ENCODE data around the gene FAAP20. TPM values are rescaled to one million over a fixed set of nuclear protein-coding genes. Genes with fewer than 3 reads are reported as not detected.
A peak's percentile ranks its signal among the peaks of the same experiment; 100 is the strongest.

The FAAP20 gene
- total RNA-seq, 1 experiment from 2014 or later = 36.3 TPM

- CTCF ChIA-PET = interaction anchor here (1.0 to 1.2 kb wide), 3 partner anchors 33 to 330 kb away, joined by 4 to 6 read pairs (median 5); partner anchors contain the start of genes MORN1, PANK4 and RER1
- intact Hi-C loops (cut with micrococcal nuclease; ENCODE audit: unreplicated experiment) = loop anchor here (5.0 to 10.0 kb wide), 3 partner anchors 117 to 349 kb away; no protein-coding TSS in a partner anchor
- Mint-ChIP-seq H3K27ac (ENCODE audit: unreplicated experiment) (no peak overlapping the region), H3K36me3 (ENCODE audit: insufficient read depth, unreplicated experiment) (peaks cover 26% of the 10 kb centered on the region), H3K27me3 (ENCODE audit: unreplicated experiment) (no peaks in the 10 kb centered on the region), H3K4me3 (ENCODE audit: low read depth, unreplicated experiment) (no peak overlapping the region), H3K4me1 (ENCODE audit: low read depth, unreplicated experiment) (no peaks in the 10 kb centered on the region), H3K9me3 (ENCODE audit: low read depth, unreplicated experiment) (no peaks in the 10 kb centered on the region)
- BruUV-seq (replicated peaks) = no TSS peak
- TF ChIP-seq CTCF (IDR thresholded peaks at IDR 0.05; ENCODE audit: unreplicated experiment) = no peak
- DNase-seq = no peak
Observed at GRCh38 chr1:2195785-2196184, 1.2 kb upstream of the FAAP20 start.

GRCh38 chr1:2194898-2195673, 514 bp upstream of the FAAP20 start:
- CTCF ChIA-PET = interaction anchor here (0.8 to 1.6 kb wide), 10 partner anchors 14 to 352 kb away, joined by 3 to 16 read pairs (median 4); partner anchors contain the start of genes MORN1, PANK4 and RER1
- Mint-ChIP-seq H3K36me3 (ENCODE audit: insufficient read depth, unreplicated experiment) (peaks cover 31% of the 10 kb centered on the region), H3K27ac (ENCODE audit: unreplicated experiment) (no peak overlapping the region), H3K4me1 (ENCODE audit: low read depth, unreplicated experiment) (no peaks in the 10 kb centered on the region), H3K9me3 (ENCODE audit: low read depth, unreplicated experiment) (no peaks in the 10 kb centered on the region), H3K4me3 (ENCODE audit: low read depth, unreplicated experiment) (peak overlapping the region; percentile 69), H3K27me3 (ENCODE audit: unreplicated experiment) (no peaks in the 10 kb centered on the region)
- BruUV-seq (replicated peaks) = no TSS peak
- peak; percentile 87 for DNase-seq
- intact Hi-C loops (cut with micrococcal nuclease; ENCODE audit: unreplicated experiment) = loop anchor here (5.0 to 10.0 kb wide), 3 partner anchors 117 to 350 kb away; no protein-coding TSS in a partner anchor
- peak; percentile 85 for TF ChIP-seq CTCF (IDR thresholded peaks at IDR 0.05; ENCODE audit: unreplicated experiment)

- BruUV-seq (replicated peaks) = TSS peak; percentile 63
- no peak for DNase-seq
- no peak for TF ChIP-seq CTCF (IDR thresholded peaks at IDR 0.05; ENCODE audit: unreplicated experiment)
- Mint-ChIP-seq H3K9me3 (ENCODE audit: low read depth, unreplicated experiment) (no peaks in the 10 kb centered on the region), H3K4me1 (ENCODE audit: low read depth, unreplicated experiment) (no peaks in the 10 kb centered on the region), H3K36me3 (ENCODE audit: insufficient read depth, unreplicated experiment) (peaks cover 35% of the 10 kb centered on the region), H3K27me3 (ENCODE audit: unreplicated experiment) (no peaks in the 10 kb centered on the region), H3K4me3 (ENCODE audit: low read depth, unreplicated experiment) (peak overlapping the region; percentile 69), H3K27ac (ENCODE audit: unreplicated experiment) (no peak overlapping the region)
- CTCF ChIA-PET = interaction anchor here (1.6 kb wide), 1 partner anchor 188 kb away, joined by 16 read pairs; no protein-coding TSS in a partner anchor
- intact Hi-C loops (cut with micrococcal nuclease; ENCODE audit: unreplicated experiment) = loop anchor here (10.0 kb wide), 1 partner anchor 351 kb away; no protein-coding TSS in a partner anchor
Observed at GRCh38 chr1:2193514-2194281, 874 bp downstream of the FAAP20 start.

Data from Calu3 (cell line).